Mammary epithelial cell (primary cell): ENCODE data around the gene TBXAS1.

Experiments
- EZH2 ChIP-seq: IDR thresholded peaks from 2 replicates; pipeline ENCODE4 v1.6.1; 2012; ENCODE audit warnings: low read length, inconsistent platforms, borderline replicate concordance
- TF ChIP-seq, protein P1 (sequence below), 2 donors: IDR thresholded peaks in 1 of 2; conservative IDR thresholded peaks in 1 of 2; 2 replicates each; pipeline ENCODE4 v1.5.1; 2011 to 2012; ENCODE audit warnings: inconsistent platforms in 2 of 2, low read length in 2 of 2, mild to moderate bottlenecking in 2 of 2, control low read depth in 1 of 2, low read depth in 1 of 2; ENCODE audit not compliant: insufficient read depth in 1 of 2; ENCODE audit errors: extremely low read depth in 1 of 2

DNA sequence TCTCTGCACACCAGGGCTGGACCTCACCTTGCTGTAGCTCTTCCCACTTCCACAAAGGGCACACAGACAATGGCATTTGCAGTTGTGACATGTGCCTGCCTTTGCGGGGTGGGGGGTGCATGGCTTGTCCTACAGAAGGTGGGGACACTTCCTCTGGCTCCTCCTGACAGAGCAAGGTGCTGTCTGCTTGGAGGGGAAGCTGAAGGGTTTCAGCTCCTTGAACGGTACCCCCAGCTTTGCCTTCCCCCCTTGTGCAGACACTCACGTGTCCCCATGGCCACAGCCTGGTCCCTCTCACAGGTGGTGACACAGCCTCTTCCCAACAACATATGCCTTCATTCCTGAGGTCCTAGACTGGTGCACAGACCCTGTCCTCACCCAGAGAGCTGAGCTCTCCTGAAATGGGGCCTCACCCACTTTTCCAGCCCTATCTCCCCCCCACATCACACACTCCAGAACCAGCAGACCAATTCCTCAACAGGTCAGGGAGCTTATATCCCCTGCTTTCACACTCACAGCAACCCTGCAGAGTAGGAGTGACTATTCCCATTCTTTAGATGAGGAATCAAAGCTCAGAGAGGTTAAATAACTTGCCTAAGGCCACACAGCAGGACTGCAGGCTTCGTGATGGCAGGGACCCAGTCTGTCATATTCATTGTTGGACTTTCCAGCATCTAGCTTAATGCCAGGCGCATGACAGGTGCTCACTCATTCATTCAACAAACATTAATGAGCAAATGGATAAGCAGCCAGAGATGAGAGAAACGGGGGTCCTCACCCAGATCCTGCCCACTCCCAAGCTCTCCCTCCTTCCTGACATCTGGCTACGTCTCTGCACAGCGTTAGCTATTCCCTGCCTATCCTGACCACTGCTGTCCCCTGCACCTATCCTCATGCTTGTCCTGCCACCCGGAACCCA, 189.3 kb downstream of the TBXAS1 start:
- TF ChIP-seq, protein P1, sequence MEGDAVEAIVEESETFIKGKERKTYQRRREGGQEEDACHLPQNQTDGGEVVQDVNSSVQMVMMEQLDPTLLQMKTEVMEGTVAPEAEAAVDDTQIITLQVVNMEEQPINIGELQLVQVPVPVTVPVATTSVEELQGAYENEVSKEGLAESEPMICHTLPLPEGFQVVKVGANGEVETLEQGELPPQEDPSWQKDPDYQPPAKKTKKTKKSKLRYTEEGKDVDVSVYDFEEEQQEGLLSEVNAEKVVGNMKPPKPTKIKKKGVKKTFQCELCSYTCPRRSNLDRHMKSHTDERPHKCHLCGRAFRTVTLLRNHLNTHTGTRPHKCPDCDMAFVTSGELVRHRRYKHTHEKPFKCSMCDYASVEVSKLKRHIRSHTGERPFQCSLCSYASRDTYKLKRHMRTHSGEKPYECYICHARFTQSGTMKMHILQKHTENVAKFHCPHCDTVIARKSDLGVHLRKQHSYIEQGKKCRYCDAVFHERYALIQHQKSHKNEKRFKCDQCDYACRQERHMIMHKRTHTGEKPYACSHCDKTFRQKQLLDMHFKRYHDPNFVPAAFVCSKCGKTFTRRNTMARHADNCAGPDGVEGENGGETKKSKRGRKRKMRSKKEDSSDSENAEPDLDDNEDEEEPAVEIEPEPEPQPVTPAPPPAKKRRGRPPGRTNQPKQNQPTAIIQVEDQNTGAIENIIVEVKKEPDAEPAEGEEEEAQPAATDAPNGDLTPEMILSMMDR (conservative IDR thresholded peaks at IDR 0.05 in 1 of 2, IDR thresholded peaks at IDR 0.05 in 1 of 2; ENCODE audit: extremely low read depth in 1 of 2, insufficient read depth in 1 of 2, low read depth in 1 of 2, low read length in 2 of 2) = no peak
- TF ChIP-seq EZH2 = no peak
